ENCODE measurements around the gene MYOD1.

Gene MYOD1

GRCh38 chr11:17746096-17746495 lies 26.7 kb downstream of the MYOD1 start:
- DNase-seq (ENCODE audit: low read depth, low spot score): no peak
- H3K27ac ChIP-seq: no peak overlapping the region

- no peak overlapping the region for H3K27ac ChIP-seq
- no peak for DNase-seq (ENCODE audit: low read depth, low spot score)
Measured at GRCh38 chr11:17747131-17747955, 28.0 kb downstream of the MYOD1 start.

GRCh38 chr11:17748044-17748443 lies 28.7 kb downstream of the MYOD1 start:
- H3K27ac ChIP-seq: no peak overlapping the region
- DNase-seq (ENCODE audit: low read depth, low spot score): no peak

- H3K27ac ChIP-seq: no peak overlapping the region
- DNase-seq (ENCODE audit: low read depth, low spot score): no peak
Measured at GRCh38 chr11:17748761-17749721, 29.7 kb downstream of the MYOD1 start.

- no peak overlapping the region for H3K27ac ChIP-seq
- DNase-seq (ENCODE audit: low read depth, low spot score): no peak
Measured at GRCh38 chr11:17750013-17750800, 30.8 kb downstream of the MYOD1 start.

- DNase-seq (ENCODE audit: low read depth, low spot score): no peak
- H3K27ac ChIP-seq: no peak overlapping the region
Measured at GRCh38 chr11:17750801-17751165, 31.4 kb downstream of the MYOD1 start.

- no peak overlapping the region for H3K27ac ChIP-seq
- no peak for DNase-seq (ENCODE audit: low read depth, low spot score)
Measured at GRCh38 chr11:17751558-17751957, 32.2 kb downstream of the MYOD1 start.

- DNase-seq (ENCODE audit: low read depth, low spot score): no peak
- H3K27ac ChIP-seq: no peak overlapping the region
Measured at GRCh38 chr11:17752144-17752543, 32.8 kb downstream of the MYOD1 start.

- H3K27ac ChIP-seq: no peak overlapping the region
- DNase-seq (ENCODE audit: low read depth, low spot score): no peak
Measured at GRCh38 chr11:17753153-17753552, 33.8 kb downstream of the MYOD1 start.

GRCh38 chr11:17753641-17754040 lies 34.3 kb downstream of the MYOD1 start:
- no peak overlapping the region for H3K27ac ChIP-seq
- no peak for DNase-seq (ENCODE audit: low read depth, low spot score)

- no peak for DNase-seq (ENCODE audit: low read depth, low spot score)
- H3K27ac ChIP-seq: no peak overlapping the region
Measured at GRCh38 chr11:17755891-17756290, 36.5 kb downstream of the MYOD1 start.

- no peak for DNase-seq (ENCODE audit: low read depth, low spot score)
Measured at GRCh38 chr11:17760102-17761029, 41.0 kb downstream of the MYOD1 start.

GRCh38 chr11:17762309-17762974 lies 43.1 kb downstream of the MYOD1 start:
- no peak for DNase-seq (ENCODE audit: low read depth, low spot score)
- no peak overlapping the region for H3K27ac ChIP-seq

More at GRCh38 chr11:17760102-17761029, 41.0 kb downstream of the MYOD1 start:
- no peak overlapping the region for H3K27ac ChIP-seq

GRCh38 chr11:17763244-17763643 lies 43.9 kb downstream of the MYOD1 start:
- H3K27ac ChIP-seq: no peak overlapping the region
- DNase-seq (ENCODE audit: low read depth, low spot score): no peak

- no peak for DNase-seq (ENCODE audit: low read depth, low spot score)
- H3K27ac ChIP-seq: no peak overlapping the region
Measured at GRCh38 chr11:17763703-17764102, 44.3 kb downstream of the MYOD1 start.

GRCh38 chr11:17764446-17765218 lies 45.3 kb downstream of the MYOD1 start:
- DNase-seq (ENCODE audit: low read depth, low spot score): no peak
- no peak overlapping the region for H3K27ac ChIP-seq

GRCh38 chr11:17765356-17766072 lies 46.1 kb downstream of the MYOD1 start:
- no peak overlapping the region for H3K27ac ChIP-seq
- DNase-seq (ENCODE audit: low read depth, low spot score): no peak

GRCh38 chr11:17766073-17766359 lies 46.6 kb downstream of the MYOD1 start:
- DNase-seq (ENCODE audit: low read depth, low spot score): no peak

More at GRCh38 chr11:17766073-17766359, 46.6 kb downstream of the MYOD1 start:
- no peak overlapping the region for H3K27ac ChIP-seq
